CD14-positive monocyte (primary cell): ENCODE data around the gene CDH22. TPM values are rescaled to one million over a fixed set of nuclear protein-coding genes. Genes with fewer than 3 reads are reported as not detected.

Experiments
- DNase-seq, 3 donors: peaks; one replicate each; pipeline ENCODE4 v3.0.0-alpha.2; 2011 to 2022
- H2AFZ ChIP-seq: 2 replicates; pipeline ENCODE4 v1.6.0; 2012; ENCODE audit warnings: mild to moderate bottlenecking, low read depth, low read length, inconsistent platforms; ENCODE audit not compliant: insufficient read depth, poor library complexity, severe bottlenecking
- H3K27ac ChIP-seq, 2 donors: 1 replicate in 1 of 2; 2 replicates in 1 of 2; pipeline ENCODE4 v1.5.1; 2012 to 2013; ENCODE audit warnings: low read length in 2 of 2, control low read depth in 1 of 2, inconsistent platforms in 1 of 2, low read depth in 1 of 2, mild to moderate bottlenecking in 1 of 2
- H3K27me3 ChIP-seq, 2 donors: one replicate each; pipeline versions ENCODE4 v1.6.0 to v1.6.1; 2011 to 2013; ENCODE audit warnings: low read length in 2 of 2; ENCODE audit not compliant: control insufficient read depth in 2 of 2, insufficient read depth in 2 of 2
- H3K36me3 ChIP-seq, 2 donors: replicated peaks in 1 of 2; 1 replicate in 1 of 2; 2 replicates in 1 of 2; pipeline versions ENCODE4 v1.5.1 to v1.6.1; 2012 to 2013; ENCODE audit warnings: low read length in 2 of 2, control low read depth in 1 of 2, inconsistent platforms in 1 of 2, mild to moderate bottlenecking in 1 of 2; ENCODE audit not compliant: insufficient read depth in 2 of 2, control insufficient read depth in 1 of 2
- H3K4me1 ChIP-seq, 2 donors: 1 replicate in 1 of 2; 2 replicates in 1 of 2; pipeline versions ENCODE4 v1.5.1 to v1.6.1; 2012 to 2013; ENCODE audit warnings: low read length in 2 of 2, control low read depth in 1 of 2, inconsistent platforms in 1 of 2, mild to moderate bottlenecking in 1 of 2, moderate library complexity in 1 of 2; ENCODE audit not compliant: insufficient read depth in 2 of 2, control insufficient read depth in 1 of 2
- H3K4me2 ChIP-seq: replicated peaks from 2 replicates; pipeline ENCODE3; 2012; ENCODE audit warnings: low read length, moderate library complexity, mild to moderate bottlenecking; ENCODE audit not compliant: poor library complexity, severe bottlenecking; ENCODE audit errors: extremely low read depth
- H3K4me3 ChIP-seq, 3 experiments: fragments of 200-600 bp in 1 of 3; sonication (generic) in 1 of 3; replicated peaks in 1 of 3; 1 replicate in 2 of 3; 2 replicates in 1 of 3; pipeline ENCODE4 v1.5.1; 2011 to 2013; ENCODE audit warnings: low read length in 3 of 3, mild to moderate bottlenecking in 3 of 3, control low read depth in 2 of 3, low read depth in 2 of 3, inconsistent platforms in 1 of 3, moderate library complexity in 1 of 3
- H3K79me2 ChIP-seq: 2 replicates; pipeline ENCODE4 v1.6.0; 2012; ENCODE audit warnings: mild to moderate bottlenecking, control low read depth, inconsistent platforms, low read length, moderate library complexity; ENCODE audit not compliant: insufficient read depth
- H3K9ac ChIP-seq: 2 replicates; pipeline ENCODE4 v1.6.0; 2017; ENCODE audit warnings: low read length, mild to moderate bottlenecking; ENCODE audit not compliant: insufficient read depth, poor library complexity, severe bottlenecking
- H3K9me3 ChIP-seq, 2 donors: replicated peaks in 1 of 2; 1 replicate in 1 of 2; 2 replicates in 1 of 2; pipeline versions ENCODE4 v1.5.1 to v1.6.1; 2012 to 2013; ENCODE audit warnings: low read length in 2 of 2, control low read depth in 1 of 2; ENCODE audit not compliant: control insufficient read depth in 1 of 2, insufficient read depth in 1 of 2
- H4K20me1 ChIP-seq: 2 replicates; pipeline ENCODE4 v1.6.0; 2012; ENCODE audit warnings: mild to moderate bottlenecking, low read length, control low read depth, moderate library complexity; ENCODE audit not compliant: insufficient read depth
- H3K27ac Mint-ChIP-seq, 7 donors: one replicate each; pipeline ENCODE4 v1.8.0; 2020; ENCODE audit warnings: mild to moderate bottlenecking in 7 of 7, mixed read lengths in 7 of 7, moderate library complexity in 6 of 7, inconsistent platforms in 2 of 7
- H3K27me3 Mint-ChIP-seq, 3 donors: one replicate each; pipeline ENCODE4 v1.8.0; 2021 to 2022; ENCODE audit warnings: low read depth in 3 of 3, mild to moderate bottlenecking in 3 of 3, mixed read lengths in 3 of 3, moderate library complexity in 3 of 3, inconsistent platforms in 1 of 3
- H3K36me3 Mint-ChIP-seq, 2 donors: one replicate each; pipeline ENCODE4 v1.8.0; 2020; ENCODE audit warnings: mixed read lengths in 2 of 2, inconsistent platforms in 1 of 2, mild to moderate bottlenecking in 1 of 2
- H3K4me1 Mint-ChIP-seq: one replicate; pipeline ENCODE4 v1.8.0; 2020; ENCODE audit warnings: mild to moderate bottlenecking, mixed read lengths
- H3K4me3 Mint-ChIP-seq, 2 donors: one replicate each; pipeline ENCODE4 v1.8.0; 2020; ENCODE audit warnings: mild to moderate bottlenecking in 2 of 2, mixed read lengths in 2 of 2, moderate library complexity in 1 of 2
- H3K9me3 Mint-ChIP-seq, 7 donors: one replicate each; pipeline ENCODE4 v1.8.0; 2020 to 2022; ENCODE audit warnings: mixed read lengths in 7 of 7, mild to moderate bottlenecking in 6 of 7, moderate library complexity in 6 of 7, inconsistent platforms in 2 of 7
- CTCF ChIP-seq: fragments of 200-600 bp; IDR thresholded peaks from one replicate; pipeline ENCODE4 v1.8.0; 2022; ENCODE audit warnings: antibody characterized with exemption, mild to moderate bottlenecking
- WGBS: methylation state at CpG from one replicate; pipeline ENCODE4 v1.1.5; 2013; ENCODE audit warnings: missing lambda C conversion rate; ENCODE audit not compliant: insufficient coverage; 5-methylcytosine and 5-hydroxymethylcytosine counted together
- intact Hi-C, 2 donors: fragments of 100-400 bp; cut with micrococcal nuclease; formaldehyde crosslinking; loops; one replicate each; pipeline versions ENCODE4 v1.15.0 to v1.15.1; 2023
- polyA plus RNA-seq, 3 donors: library from polyadenylated mRNA; depleted of rRNA in 1 of 3; unstranded in 2 of 3; stranded (reverse) in 1 of 3; fragments of 300-500 nt in 2 of 3; fragments of >200 nt in 1 of 3; fragmentation: Illumina TruSeq in 2 of 3; gene quantifications; 1 replicate in 2 of 3; 2 replicates in 1 of 3; pipeline ENCODE4 v1.2.3, GENCODE V29; 2012 to 2021

The CDH22 gene
- polyA plus RNA-seq, 3 donors = not detected

- intact Hi-C loops = no loop called here
- H3K27me3 ChIP-seq = peaks cover 0 to 2% of the 10 kb centered on the region in 2 donors
- no peak overlapping the region for H3K27ac ChIP-seq
- no peaks in the 10 kb centered on the region for H3K36me3 ChIP-seq
- no peak for TF ChIP-seq CTCF
- no peak overlapping the region for H3K9ac ChIP-seq
- H3K79me2 ChIP-seq = no peaks in the 10 kb centered on the region
- H3K9me3 ChIP-seq = no peaks in the 10 kb centered on the region
- DNase-seq = no peak
- H3K4me2 ChIP-seq = no peak overlapping the region
- no peak overlapping the region for H2AFZ ChIP-seq
- no peaks in the 10 kb centered on the region for H3K9me3 Mint-ChIP-seq
- H3K27ac Mint-ChIP-seq = no peak overlapping the region
- H3K4me1 ChIP-seq = no peaks in the 10 kb centered on the region
- no peaks in the 10 kb centered on the region for H3K4me1 Mint-ChIP-seq
- H3K27me3 Mint-ChIP-seq = peaks cover 13 to 42% (median 18%) of the 10 kb centered on the region in 3 donors
- no CpG with 5 or more reads among the region's 3 CpGs for WGBS
- no peaks in the 10 kb centered on the region for H4K20me1 ChIP-seq
- no peaks in the 10 kb centered on the region for H3K36me3 Mint-ChIP-seq
- peak overlapping the region in 1 of 2 donors; percentile 1 for H3K4me3 Mint-ChIP-seq
- no peak overlapping the region for H3K4me3 ChIP-seq
Measured at GRCh38 chr20:46293084-46293483, 15.2 kb downstream of the CDH22 start.

DNA sequence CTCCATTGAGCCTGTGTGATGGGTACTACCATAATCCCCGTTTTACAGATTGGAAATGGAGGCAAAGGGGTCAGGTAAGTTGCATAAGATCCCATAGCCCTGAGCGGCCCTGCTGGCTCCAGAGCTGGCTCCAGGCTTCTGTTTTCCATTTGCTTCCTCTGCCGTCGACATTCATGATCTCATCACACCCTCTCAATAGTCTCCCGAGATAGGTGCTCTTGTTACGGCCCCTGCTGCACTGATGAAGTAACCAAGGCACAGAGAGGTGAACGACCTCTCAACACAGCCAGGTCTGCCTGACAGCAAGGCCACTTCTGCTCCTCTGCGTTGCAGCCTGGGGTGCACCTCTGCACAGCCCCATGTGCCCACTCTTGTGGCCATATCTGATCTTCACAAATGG is 16.9 kb downstream of the CDH22 start:
- peaks cover 0 to 2% of the 10 kb centered on the region in 2 donors for H3K27me3 ChIP-seq
- no peak overlapping the region for H3K4me2 ChIP-seq
- H3K9me3 ChIP-seq = no peaks in the 10 kb centered on the region
- 63% methylated on average over 7 of the region's 8 CpGs for WGBS
- no peaks in the 10 kb centered on the region for H3K36me3 ChIP-seq
- no peaks in the 10 kb centered on the region for H3K4me1 Mint-ChIP-seq
- no peaks in the 10 kb centered on the region for H3K9me3 Mint-ChIP-seq
- intact Hi-C loops = no loop called here
- no peak overlapping the region for H3K4me3 ChIP-seq
- no peak overlapping the region for H3K4me3 Mint-ChIP-seq
- TF ChIP-seq CTCF = no peak
- H3K27ac Mint-ChIP-seq = no peak overlapping the region
- DNase-seq = no peak
- H2AFZ ChIP-seq = no peak overlapping the region
- H3K27me3 Mint-ChIP-seq = peaks cover 10 to 33% (median 13%) of the 10 kb centered on the region in 3 donors
- H3K79me2 ChIP-seq = no peaks in the 10 kb centered on the region
- H3K4me1 ChIP-seq = no peaks in the 10 kb centered on the region
- H3K36me3 Mint-ChIP-seq = no peaks in the 10 kb centered on the region
- H3K27ac ChIP-seq = no peak overlapping the region
- no peak overlapping the region for H3K9ac ChIP-seq
- H4K20me1 ChIP-seq = no peaks in the 10 kb centered on the region
